HepG2 (cell line): ENCODE results near the gene SLC35F4. TPM values are rescaled to one million over a fixed set of nuclear protein-coding genes. Genes with fewer than 3 reads are reported as not detected.

Experiments
- ATAC-seq: fragments of 200-7000 bp; cut with Tn5 transposase; 3 replicates; pipeline ENCODE4 v1.9.1; 2020; ENCODE audit warnings: mild to moderate bottlenecking, moderate library complexity
- BruUV-seq: library from RNA; stranded (reverse); fragments of 400-500 nt; replicated peaks from 2 replicates; lab custom pipeline; 2021; lab: Mats Ljungman, UMichigan
- CTCF ChIA-PET: fragments of 300-600 bp; formaldehyde crosslinking; extraction: SDS; loops from one replicate; lab custom pipeline; 2021; ENCODE audit warnings: low total read pairs, inconsistent platforms, low intra/inter-chr PET ratio; lab: Yijun Ruan, JAX
- POLR2A ChIA-PET: fragments of 350-600 bp; sonication (Branson Sonifier 250); formaldehyde crosslinking; loops from one replicate; lab custom pipeline; 2020; ENCODE audit warnings: antibody characterized with exemption, inconsistent platforms; lab: Yijun Ruan, JAX
- DNase-seq: peaks from one replicate; pipeline ENCODE4 v3.0.0-alpha.2; 2015; ENCODE audit warnings: low spot score
- FAIRE-seq: peaks from 3 replicates; lab custom pipeline; 2011; peaks lifted over from hg19 to GRCh38; lab: Jason Lieb, UNC
- H2AFZ ChIP-seq: one replicate; pipeline ENCODE4 v1.6.1; 2011; ENCODE audit warnings: low read length, inconsistent platforms
- H3K27ac ChIP-seq: fragments of 300-600 bp; 3 replicates; pipeline ENCODE4 v1.8.0; 2011; ENCODE audit warnings: mixed run types, mild to moderate bottlenecking, mixed read lengths, low read length, inconsistent platforms; ENCODE audit not compliant: insufficient read depth; ENCODE audit errors: extremely low read length
- H3K27me3 ChIP-seq, 2 experiments: fragments of 200-600 bp in 1 of 2; 2 replicates in 1 of 2; 3 replicates in 1 of 2; pipeline versions ENCODE4 v1.6.0 to v1.8.0; 2011; ENCODE audit warnings: low read length in 2 of 2, mild to moderate bottlenecking in 2 of 2, moderate library complexity in 2 of 2, inconsistent platforms in 1 of 2; ENCODE audit not compliant: insufficient read depth in 2 of 2, control insufficient read depth in 1 of 2
- H3K36me3 ChIP-seq, 2 experiments: fragments of 200-600 bp in 1 of 2; replicated peaks in 1 of 2; 2 replicates in 1 of 2; 3 replicates in 1 of 2; pipeline versions ENCODE4 v1.5.1 to v1.8.0; 2011; ENCODE audit warnings: low read length in 2 of 2, inconsistent platforms in 1 of 2; ENCODE audit not compliant: insufficient read depth in 2 of 2, control insufficient read depth in 1 of 2
- H3K4me1 ChIP-seq: 2 replicates; pipeline ENCODE4 v1.5.1; 2012; ENCODE audit warnings: low read length, inconsistent platforms; ENCODE audit not compliant: insufficient read depth
- H3K4me2 ChIP-seq: 2 replicates; pipeline ENCODE4 v1.6.0; 2011; ENCODE audit warnings: low read depth, low read length, inconsistent platforms
- H3K4me3 ChIP-seq, 3 experiments: fragments of 200-600 bp in 1 of 3; sonication (generic), shearing (Covaris generic) in 1 of 3; replicated peaks in 1 of 3; 2 replicates each; pipeline ENCODE4 v1.5.1; 2011 to 2016; ENCODE audit warnings: low read length in 3 of 3, inconsistent platforms in 2 of 3, low read depth in 2 of 3, mild to moderate bottlenecking in 2 of 3, control low read depth in 1 of 3, mixed read lengths in 1 of 3; ENCODE audit not compliant: insufficient read depth in 1 of 3
- H3K79me2 ChIP-seq: one replicate; pipeline ENCODE4 v1.6.1; 2011; ENCODE audit warnings: low read length, inconsistent platforms; ENCODE audit not compliant: insufficient read depth
- H3K9ac ChIP-seq: 2 replicates; pipeline ENCODE4 v1.6.0; 2011; ENCODE audit warnings: mild to moderate bottlenecking, low read depth, low read length, inconsistent platforms; ENCODE audit not compliant: insufficient read depth
- H3K9me3 ChIP-seq: 2 replicates; pipeline ENCODE4 v1.5.1; 2012; ENCODE audit warnings: mild to moderate bottlenecking, low read length
- H4K20me1 ChIP-seq: 2 replicates; pipeline ENCODE4 v1.6.0; 2011; ENCODE audit warnings: inconsistent platforms, mild to moderate bottlenecking, low read length, moderate library complexity; ENCODE audit not compliant: insufficient read depth
- ARHGAP35 ChIP-seq: sonication (generic); formaldehyde crosslinking; IDR thresholded peaks from 2 replicates; pipeline ENCODE4 v1.9.0; 2022; ENCODE audit warnings: mild to moderate bottlenecking, inconsistent platforms, moderate library complexity, missing genetic modification reagents, borderline replicate concordance
- ATF7 ChIP-seq, 2 experiments: fragments of 450-650 bp in 1 of 2; sonication (generic) in 1 of 2; formaldehyde crosslinking in 1 of 2; IDR thresholded peaks; 2 replicates each; pipeline versions ENCODE4 v1.4.0 to v1.6.1; 2016 to 2020; ENCODE audit warnings: antibody characterized with exemption in 1 of 2, mild to moderate bottlenecking in 1 of 2, missing genetic modification reagents in 1 of 2
- BRD4 ChIP-seq: sonication (generic); formaldehyde crosslinking; IDR thresholded peaks from 2 replicates; pipeline ENCODE4 v1.4.0; 2020; ENCODE audit warnings: missing genetic modification reagents
- CCAR2 ChIP-seq: fragments of 200-400 bp; formaldehyde crosslinking; optimal IDR thresholded peaks from 2 replicates; pipeline ENCODE3; 2018; ENCODE audit warnings: low read depth, mild to moderate bottlenecking, low read length, moderate library complexity
- CEBPB ChIP-seq: IDR thresholded peaks from 2 replicates; pipeline ENCODE4 v1.6.1; 2011; ENCODE audit warnings: low read depth, low read length, improper control_type of control experiment, borderline replicate concordance
- CHD2 ChIP-seq: IDR thresholded peaks from 2 replicates; pipeline ENCODE4 v1.6.1; 2011; ENCODE audit warnings: low read depth, low read length, improper control_type of control experiment
- ETV6 ChIP-seq: sonication (generic); formaldehyde crosslinking; conservative IDR thresholded peaks from 2 replicates; pipeline ENCODE4 v1.4.0; 2020; ENCODE audit warnings: missing genetic modification reagents
- HNF4A ChIP-seq: sonication (generic); formaldehyde crosslinking; IDR thresholded peaks from 2 replicates; pipeline ENCODE4 v1.4.0; 2020; ENCODE audit warnings: missing genetic modification reagents
- IKZF5 ChIP-seq: IDR thresholded peaks from 2 replicates; pipeline ENCODE4 v1.6.1; 2018; ENCODE audit warnings: missing genetic modification reagents, mild to moderate bottlenecking, missing compliant biosample characterization
- ISL2 ChIP-seq: sonication (generic); formaldehyde crosslinking; IDR thresholded peaks from 2 replicates; pipeline ENCODE4 v1.5.0; 2020; ENCODE audit warnings: missing genetic modification reagents
- PTBP1 ChIP-seq: fragments of 200-400 bp; formaldehyde crosslinking; IDR thresholded peaks from 2 replicates; pipeline ENCODE4 v1.6.1; 2018; ENCODE audit warnings: low read length, low read depth; ENCODE audit not compliant: poor library complexity, severe bottlenecking
- SIX1 ChIP-seq: sonication (generic); formaldehyde crosslinking; IDR thresholded peaks from 2 replicates; pipeline ENCODE4 v1.4.0; 2020; ENCODE audit warnings: missing genetic modification reagents, borderline replicate concordance
- SKIL ChIP-seq: sonication (generic); formaldehyde crosslinking; IDR thresholded peaks from 2 replicates; pipeline ENCODE4 v1.8.0; 2022; ENCODE audit warnings: missing genetic modification reagents, mild to moderate bottlenecking, moderate library complexity, borderline replicate concordance
- SYNCRIP ChIP-seq: fragments of 200-400 bp; formaldehyde crosslinking; IDR thresholded peaks from 2 replicates; pipeline ENCODE4 v1.6.1; 2018; ENCODE audit warnings: mild to moderate bottlenecking, low read depth, low read length; ENCODE audit not compliant: insufficient read depth
- ZBTB43 ChIP-seq: sonication (generic); formaldehyde crosslinking; conservative IDR thresholded peaks from 2 replicates; pipeline ENCODE4 v1.4.0; 2020; ENCODE audit warnings: missing genetic modification reagents
- ZNF343 ChIP-seq: sonication (generic); formaldehyde crosslinking; IDR thresholded peaks from 2 replicates; pipeline ENCODE4 v1.4.0; 2020; ENCODE audit warnings: mild to moderate bottlenecking, missing genetic modification reagents
- ZNF446 ChIP-seq: sonication (generic); formaldehyde crosslinking; IDR thresholded peaks from 2 replicates; pipeline ENCODE4 v1.5.0; 2020; ENCODE audit warnings: mild to moderate bottlenecking, missing genetic modification reagents
- ZNF619 ChIP-seq: sonication (generic); formaldehyde crosslinking; IDR thresholded peaks from 2 replicates; pipeline ENCODE4 v1.4.0; 2020; ENCODE audit warnings: mild to moderate bottlenecking, missing genetic modification reagents
- ZNF776 ChIP-seq: sonication (generic); formaldehyde crosslinking; IDR thresholded peaks from 2 replicates; pipeline ENCODE4 v1.4.0; 2020; ENCODE audit warnings: mild to moderate bottlenecking, missing genetic modification reagents
- ZSCAN31 ChIP-seq: sonication (generic); formaldehyde crosslinking; IDR thresholded peaks from 2 replicates; pipeline ENCODE4 v1.5.0; 2020; ENCODE audit warnings: low read depth, mild to moderate bottlenecking, missing genetic modification reagents
- WGBS: methylation state at CpG from one replicate; pipeline ENCODE4 v1.1.6; 2017; ENCODE audit warnings: low lambda C conversion rate; 5-methylcytosine and 5-hydroxymethylcytosine counted together
- in situ Hi-C: cut with HindIII; loops from 2 replicates; pipeline ENCODE4 v1.10.0; 2017; ENCODE audit warnings: low pct_unique_long_range_greater_than_20kb; ENCODE audit not compliant: extremely low pct_ligation_motif_present
- intact Hi-C: fragments of 100-400 bp; cut with micrococcal nuclease; formaldehyde crosslinking; loops from one replicate; pipeline ENCODE4 v1.10.0; 2022; ENCODE audit not compliant: unreplicated experiment
- polyA plus RNA-seq, 8 experiments: library from polyadenylated mRNA; depleted of rRNA in 3 of 8; stranded (reverse) in 7 of 8; unstranded in 1 of 8; fragments of >200 nt; fragmentation: Illumina TruSeq in 4 of 8; extraction: Trizol in 4 of 8; gene quantifications; 2 replicates each; pipeline versions ENCODE4 v1.2.1 to v1.2.3, GENCODE V29; 2011 to 2016; ENCODE audit warnings: low read depth in 4 of 8, missing spikeins in 1 of 8, mixed read lengths in 1 of 8; ENCODE audit not compliant: insufficient read depth in 1 of 8
- total RNA-seq, 5 experiments: library from RNA; depleted of rRNA; stranded (reverse); fragments of >200 nt; fragmentation: Illumina TruSeq; extraction: Trizol; gene quantifications; 2 replicates each; pipeline ENCODE4 v1.2.3, GENCODE V29; 2016; ENCODE audit warnings: low read depth in 1 of 5

The SLC35F4 gene
- total and polyA plus RNA-seq, 2 of the 13 experiments (the other 11 are each of a cell fraction or from before 2014, with no cell fraction given), result not detected

- no peak for TF ChIP-seq SKIL (CRISPR knock-in tag)
- TF ChIP-seq ETV6 (CRISPR knock-in tag), result no peak
- no peak for TF ChIP-seq ZBTB43 (CRISPR knock-in tag)
- no peak for TF ChIP-seq PTBP1
- no peak for TF ChIP-seq ZNF619
- TF ChIP-seq ZNF446 (CRISPR knock-in tag), result no peak
Observed at GRCh38 chr14:57560681-57561080, 305.2 kb downstream of the SLC35F4 start (continued).

- H2AFZ ChIP-seq, result no peak overlapping the region
- ChIA-PET CTCF (no interaction called here), POLR2A (no interaction called here)
- WGBS, result 15% methylated on average over 5 of the region's 5 CpGs
- ATAC-seq, result no peak
- intact Hi-C loops, result no loop called here
- no peak overlapping the region for H3K27ac ChIP-seq
- no peak overlapping the region for H3K4me2 ChIP-seq
- in situ Hi-C loops, result no loop called here
- no peak overlapping the region for H3K4me3 ChIP-seq
- 0 out of 2 replicates have a peak, but pooled peaks cover 4% of the 10 kb centered on the region for H3K9me3 ChIP-seq
- BruUV-seq, result no TSS peak
- no peaks in the 10 kb centered on the region for H4K20me1 ChIP-seq
- no peak overlapping the region for H3K9ac ChIP-seq
- FAIRE-seq, result no peak
- no peak for DNase-seq
- H3K79me2 ChIP-seq, result no peaks in the 10 kb centered on the region
- no peaks in the 10 kb centered on the region for H3K36me3 ChIP-seq
- H3K27me3 ChIP-seq, result no peaks in the 10 kb centered on the region
- H3K4me1 ChIP-seq, result no peaks in the 10 kb centered on the region
- TF ChIP-seq ZNF343 (CRISPR knock-in tag), result no peak
- TF ChIP-seq ARHGAP35, result no peak
- no peak for TF ChIP-seq ZNF776 (CRISPR knock-in tag)
- TF ChIP-seq ISL2 (CRISPR knock-in tag), result no peak
- TF ChIP-seq IKZF5 (CRISPR knock-in tag), result no peak
- TF ChIP-seq CCAR2, result no peak
- TF ChIP-seq CEBPB, result no peak
- no peak for TF ChIP-seq HNF4A (CRISPR knock-in tag)
- TF ChIP-seq ATF7 (IDR thresholded peaks at IDR 0.05), result no peak
- no peak for TF ChIP-seq ATF7 (CRISPR knock-in tag; IDR thresholded peaks at IDR 0.05)
- TF ChIP-seq CHD2, result no peak
- TF ChIP-seq SIX1 (CRISPR knock-in tag), result no peak
- no peak for TF ChIP-seq SYNCRIP
- TF ChIP-seq ZSCAN31 (CRISPR knock-in tag), result no peak
- TF ChIP-seq BRD4, result no peak
Observed at GRCh38 chr14:57559576-57559975, 306.3 kb downstream of the SLC35F4 start.
